GM21515 (cell line): ENCODE measurements around the gene GADD45B.

Experiments used
- ATAC-seq: cut with Tn5 transposase; IDR thresholded peaks from one replicate; pipeline ENCODE4 v1.9.1; 2021; ENCODE audit not compliant: unreplicated experiment

Gene GADD45B

DNA sequence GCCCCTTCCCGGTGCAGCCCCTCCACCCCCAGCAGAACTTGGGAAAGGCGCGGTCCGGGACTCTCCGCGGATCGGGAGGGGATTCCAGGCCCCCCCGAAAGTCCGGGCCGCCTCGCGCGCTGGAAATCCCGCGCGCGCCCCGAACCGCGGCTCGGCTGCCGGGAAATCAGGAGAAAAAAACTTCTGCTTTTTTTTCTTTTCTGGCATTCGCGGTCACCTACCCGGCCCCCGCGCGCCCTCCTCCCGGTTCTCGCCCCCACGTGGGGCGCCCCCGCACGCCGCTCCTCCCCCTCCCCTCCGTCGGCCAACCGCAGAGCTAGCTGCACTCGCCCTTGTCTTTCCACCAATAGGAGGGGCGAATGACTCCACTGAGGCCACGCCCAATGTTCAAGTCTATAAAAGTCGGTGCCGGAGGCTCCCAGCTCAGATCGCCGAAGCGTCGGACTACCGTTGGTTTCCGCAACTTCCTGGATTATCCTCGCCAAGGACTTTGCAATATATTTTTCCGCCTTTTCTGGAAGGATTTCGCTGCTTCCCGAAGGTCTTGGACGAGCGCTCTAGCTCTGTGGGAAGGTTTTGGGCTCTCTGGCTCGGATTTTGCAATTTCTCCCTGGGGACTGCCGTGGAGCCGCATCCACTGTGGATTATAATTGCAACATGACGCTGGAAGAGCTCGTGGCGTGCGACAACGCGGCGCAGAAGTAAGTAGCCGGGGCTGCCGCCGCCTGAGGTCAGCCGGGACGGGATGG, at the start of gene GADD45B:
Gene GADD45B (plus strand): TSS at position 426 of the 749 bp plus-strand sequence. CDS start 232 bp downstream, at position 658.
- ATAC-seq: peak; percentile 52

- ATAC-seq: peak; percentile 4
These were observed 49.1 kb upstream of the GADD45B start for GRCh38 chr19:2426611-2427428.

GRCh38 chr19:2427429-2428320, 48.3 kb upstream of the GADD45B start, which contains the start of gene TIMM13:
Gene TIMM13 (minus strand): TSS chr19:2427586. CDS start chr19:2427533, 53 bp downstream.
- peak; percentile 60 for ATAC-seq

GRCh38 chr19:2428321-2428690, 47.6 kb upstream of the GADD45B start:
- no peak for ATAC-seq

- no peak for ATAC-seq
These were observed 46.9 kb upstream of the GADD45B start for GRCh38 chr19:2428756-2429711.

DNA sequence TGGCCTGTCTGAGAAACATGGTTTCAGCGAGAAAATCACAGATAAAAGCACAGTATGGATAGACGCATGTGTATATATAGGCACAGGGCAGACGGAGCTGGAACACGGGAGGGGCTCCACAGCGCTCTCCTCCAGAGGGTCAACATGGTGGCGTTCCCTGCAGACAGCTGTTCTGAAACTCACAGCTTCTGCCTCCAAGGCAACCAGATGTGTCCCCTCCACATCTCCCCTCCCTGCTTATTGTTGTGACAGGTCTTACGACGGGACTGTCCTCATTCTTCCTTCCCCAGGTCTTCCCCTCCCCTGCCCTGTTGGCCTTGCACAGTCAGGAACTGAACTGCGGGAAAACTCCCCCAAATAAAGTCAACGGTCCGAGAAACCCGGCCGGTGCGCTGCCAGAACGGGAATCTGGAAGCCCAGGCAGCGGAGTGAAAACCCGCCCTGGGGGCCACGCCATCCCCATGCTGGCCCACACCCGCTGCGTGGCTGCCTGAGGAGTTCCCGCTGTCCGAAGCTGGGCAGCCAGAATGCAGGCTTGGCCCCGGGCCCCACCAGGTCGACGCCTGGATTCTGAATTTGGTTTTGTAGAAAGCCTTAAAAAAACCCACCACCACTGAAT, 45.9 kb upstream of the GADD45B start:
- no peak for ATAC-seq

- no peak for ATAC-seq
These were observed 44.4 kb upstream of the GADD45B start for GRCh38 chr19:2431318-2432055.

DNA sequence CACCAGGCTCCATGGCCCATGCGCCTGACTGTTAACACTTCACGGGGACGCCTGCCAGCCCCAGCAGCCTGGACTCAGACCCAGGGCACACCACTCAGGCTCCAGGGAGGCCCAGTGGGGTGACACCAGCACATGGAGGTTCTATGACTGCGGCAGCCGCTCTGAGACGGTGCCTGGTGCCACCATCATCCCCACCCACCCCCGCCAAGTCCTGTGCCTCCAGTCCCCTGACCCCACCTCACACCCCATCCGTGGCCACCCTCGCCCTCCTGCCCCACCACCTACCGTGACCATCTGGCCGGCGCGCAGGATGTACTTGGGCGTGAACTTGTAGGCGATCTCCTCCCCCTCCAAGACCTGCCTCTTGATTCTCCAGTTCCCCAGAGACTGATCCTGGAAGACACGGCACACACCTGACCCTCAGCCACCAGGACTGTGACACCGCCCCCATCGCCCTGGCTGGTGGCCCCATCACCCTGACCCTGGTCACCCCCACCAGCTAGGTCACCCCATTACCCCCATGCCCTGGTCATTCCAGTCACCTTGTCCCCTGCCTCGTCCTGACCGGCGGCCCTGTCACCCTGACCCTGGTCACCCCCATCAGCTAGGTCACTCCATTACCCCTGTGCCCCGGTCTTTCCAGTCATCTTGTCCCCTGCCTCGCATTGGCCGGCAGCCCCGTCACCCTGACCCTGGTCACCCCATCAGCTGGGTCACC, 43.6 kb upstream of the GADD45B start:
- no peak for ATAC-seq

DNA sequence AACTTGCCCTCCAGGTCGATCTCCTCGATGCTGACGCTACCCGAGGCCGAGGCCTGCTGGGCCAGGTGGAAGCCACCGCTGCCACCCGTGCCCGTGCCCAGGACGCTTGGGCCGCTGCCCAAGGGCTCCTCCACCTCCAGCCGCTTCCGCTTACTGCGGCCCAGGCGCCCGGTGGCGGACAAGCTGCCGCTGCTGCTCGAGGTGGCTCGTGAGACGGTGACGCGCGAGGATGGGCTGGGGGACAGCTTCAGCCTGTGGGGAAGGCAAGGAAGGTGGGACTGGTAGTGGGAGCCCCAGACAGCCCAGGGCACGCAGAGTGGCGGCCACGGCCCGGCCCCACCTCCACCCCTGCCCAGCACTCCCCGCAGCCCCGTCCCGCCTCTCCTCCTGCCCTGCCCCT, 42.1 kb upstream of the GADD45B start:
- no peak for ATAC-seq

GRCh38 chr19:2434267-2434666, 41.7 kb upstream of the GADD45B start:
- ATAC-seq: no peak

- no peak for ATAC-seq
These were observed 41.1 kb upstream of the GADD45B start for GRCh38 chr19:2434721-2435265.

DNA sequence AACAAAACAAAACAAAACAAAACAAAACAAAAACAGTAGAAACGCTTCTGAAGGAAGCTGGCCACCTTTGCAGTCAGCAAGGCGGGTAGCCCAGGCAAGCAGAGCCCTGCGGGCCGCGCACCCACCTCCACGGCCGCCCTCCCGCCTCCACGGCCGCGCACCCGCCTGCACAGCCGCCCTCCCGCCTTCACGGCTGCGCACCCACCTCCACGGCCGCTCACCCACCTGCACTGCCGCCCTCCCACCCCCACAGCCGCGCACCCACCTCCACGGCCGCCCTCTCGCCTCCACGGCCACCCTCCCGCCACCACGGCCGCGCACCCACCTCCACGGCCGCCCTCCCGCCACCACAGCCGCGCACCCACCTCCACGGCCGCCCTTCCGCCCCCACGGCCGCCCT, 39.5 kb upstream of the GADD45B start:
- no peak for ATAC-seq

GRCh38 chr19:2436926-2437325, 39.0 kb upstream of the GADD45B start:
- ATAC-seq: no peak

- no peak for ATAC-seq
These were observed 37.7 kb upstream of the GADD45B start for GRCh38 chr19:2438178-2438577.

GRCh38 chr19:2440515-2440914, 35.4 kb upstream of the GADD45B start:
- ATAC-seq: no peak

DNA sequence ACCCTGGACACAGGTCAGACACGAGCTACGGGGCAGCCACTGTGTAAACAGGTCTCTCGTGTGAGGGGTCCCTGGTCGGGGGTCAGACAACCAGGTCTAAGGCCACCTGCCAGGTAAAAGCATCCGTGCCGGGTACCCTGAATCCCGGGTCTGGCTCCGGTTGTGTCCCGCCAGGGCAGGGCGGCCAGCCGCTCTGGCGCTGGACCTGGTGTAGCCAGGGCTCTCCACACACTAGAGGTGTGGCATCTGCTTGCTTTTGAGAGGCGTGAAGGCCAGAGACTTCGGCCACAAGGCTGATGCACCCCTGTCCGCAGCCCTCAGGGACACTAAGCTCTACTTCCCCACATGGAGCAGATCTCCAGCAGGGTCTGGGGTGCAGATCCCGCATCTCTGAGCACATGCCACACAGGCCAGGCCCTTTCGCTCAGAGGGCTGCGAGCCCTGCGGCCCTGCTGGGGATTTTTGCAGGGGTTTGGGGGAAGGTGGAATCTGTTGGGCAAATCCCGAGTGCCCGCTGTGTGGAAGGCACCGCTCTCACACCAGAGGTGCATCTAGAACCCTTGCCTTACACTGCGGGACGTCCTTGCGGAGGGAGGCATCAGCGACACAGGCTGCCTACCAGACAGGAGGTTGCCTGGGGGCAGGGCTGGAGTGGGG, 34.7 kb upstream of the GADD45B start:
- ATAC-seq: no peak

DNA sequence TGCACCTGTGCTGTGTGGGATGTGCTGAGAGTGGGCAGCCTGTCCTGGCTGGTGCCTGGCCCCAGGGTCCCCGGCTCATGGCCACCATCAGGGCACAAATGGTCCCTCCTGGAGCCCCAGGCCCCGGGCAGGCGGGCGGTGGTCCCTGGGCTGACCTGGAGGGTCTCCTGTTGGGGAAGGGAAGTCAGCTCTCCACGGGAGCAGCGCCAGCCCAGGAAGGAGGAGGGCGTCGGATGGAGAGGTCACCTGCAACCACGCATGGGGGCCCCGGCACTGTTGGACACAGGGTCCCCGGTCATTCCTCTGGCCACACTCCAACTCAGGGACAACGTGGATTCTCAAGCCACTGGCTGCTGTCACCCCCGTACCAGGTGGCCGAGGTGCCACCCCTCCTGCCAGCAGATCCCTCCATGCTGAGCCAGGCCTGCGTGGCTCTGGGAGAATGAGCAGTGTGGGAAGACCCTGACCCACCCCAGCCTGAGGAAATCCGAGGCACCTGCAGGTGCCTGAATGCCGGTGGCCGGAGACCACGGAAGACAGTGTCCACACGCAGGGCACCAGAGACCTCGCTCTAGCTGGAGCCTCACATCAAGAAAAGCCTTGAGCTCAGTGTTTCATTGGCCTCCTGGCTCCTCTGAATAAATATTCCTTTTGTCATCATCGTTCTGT, 32.7 kb upstream of the GADD45B start:
- no peak for ATAC-seq
